HepG2 (cell line): ENCODE measurements around the gene IGSF5. TPM values are rescaled to one million over a fixed set of nuclear protein-coding genes. Genes with fewer than 3 reads are reported as not detected.

Experiments
- ATAC-seq: fragments of 200-7000 bp; cut with Tn5 transposase; 3 replicates; pipeline ENCODE4 v1.9.1; 2020; ENCODE audit warnings: mild to moderate bottlenecking, moderate library complexity
- BruUV-seq: library from RNA; stranded (reverse); fragments of 400-500 nt; replicated peaks from 2 replicates; lab custom pipeline; 2021; lab: Mats Ljungman, UMichigan
- CTCF ChIA-PET: fragments of 300-600 bp; formaldehyde crosslinking; extraction: SDS; loops from one replicate; lab custom pipeline; 2021; ENCODE audit warnings: low total read pairs, inconsistent platforms, low intra/inter-chr PET ratio; lab: Yijun Ruan, JAX
- POLR2A ChIA-PET: fragments of 350-600 bp; sonication (Branson Sonifier 250); formaldehyde crosslinking; loops from one replicate; lab custom pipeline; 2020; ENCODE audit warnings: antibody characterized with exemption, inconsistent platforms; lab: Yijun Ruan, JAX
- DNase-seq: peaks from one replicate; pipeline ENCODE4 v3.0.0-alpha.2; 2015; ENCODE audit warnings: low spot score
- FAIRE-seq: peaks from 3 replicates; lab custom pipeline; 2011; peaks lifted over from hg19 to GRCh38; lab: Jason Lieb, UNC
- H2AFZ ChIP-seq: one replicate; pipeline ENCODE4 v1.6.1; 2011; ENCODE audit warnings: low read length, inconsistent platforms
- H3K27ac ChIP-seq: fragments of 300-600 bp; 3 replicates; pipeline ENCODE4 v1.8.0; 2011; ENCODE audit warnings: mixed run types, mild to moderate bottlenecking, mixed read lengths, low read length, inconsistent platforms; ENCODE audit not compliant: insufficient read depth; ENCODE audit errors: extremely low read length
- H3K27me3 ChIP-seq, 2 experiments: fragments of 200-600 bp in 1 of 2; 2 replicates in 1 of 2; 3 replicates in 1 of 2; pipeline versions ENCODE4 v1.6.0 to v1.8.0; 2011; ENCODE audit warnings: low read length in 2 of 2, mild to moderate bottlenecking in 2 of 2, moderate library complexity in 2 of 2, inconsistent platforms in 1 of 2; ENCODE audit not compliant: insufficient read depth in 2 of 2, control insufficient read depth in 1 of 2
- H3K36me3 ChIP-seq, 2 experiments: fragments of 200-600 bp in 1 of 2; replicated peaks in 1 of 2; 2 replicates in 1 of 2; 3 replicates in 1 of 2; pipeline versions ENCODE4 v1.5.1 to v1.8.0; 2011; ENCODE audit warnings: low read length in 2 of 2, inconsistent platforms in 1 of 2; ENCODE audit not compliant: insufficient read depth in 2 of 2, control insufficient read depth in 1 of 2
- H3K4me1 ChIP-seq: 2 replicates; pipeline ENCODE4 v1.5.1; 2012; ENCODE audit warnings: low read length, inconsistent platforms; ENCODE audit not compliant: insufficient read depth
- H3K4me2 ChIP-seq: 2 replicates; pipeline ENCODE4 v1.6.0; 2011; ENCODE audit warnings: low read depth, low read length, inconsistent platforms
- H3K4me3 ChIP-seq, 3 experiments: fragments of 200-600 bp in 1 of 3; sonication (generic), shearing (Covaris generic) in 1 of 3; replicated peaks in 1 of 3; 2 replicates each; pipeline ENCODE4 v1.5.1; 2011 to 2016; ENCODE audit warnings: low read length in 3 of 3, inconsistent platforms in 2 of 3, low read depth in 2 of 3, mild to moderate bottlenecking in 2 of 3, control low read depth in 1 of 3, mixed read lengths in 1 of 3; ENCODE audit not compliant: insufficient read depth in 1 of 3
- H3K79me2 ChIP-seq: one replicate; pipeline ENCODE4 v1.6.1; 2011; ENCODE audit warnings: low read length, inconsistent platforms; ENCODE audit not compliant: insufficient read depth
- H3K9ac ChIP-seq: 2 replicates; pipeline ENCODE4 v1.6.0; 2011; ENCODE audit warnings: mild to moderate bottlenecking, low read depth, low read length, inconsistent platforms; ENCODE audit not compliant: insufficient read depth
- H3K9me3 ChIP-seq: 2 replicates; pipeline ENCODE4 v1.5.1; 2012; ENCODE audit warnings: mild to moderate bottlenecking, low read length
- H4K20me1 ChIP-seq: 2 replicates; pipeline ENCODE4 v1.6.0; 2011; ENCODE audit warnings: inconsistent platforms, mild to moderate bottlenecking, low read length, moderate library complexity; ENCODE audit not compliant: insufficient read depth
- GTF3A ChIP-seq: sonication (generic); formaldehyde crosslinking; conservative IDR thresholded peaks from 2 replicates; pipeline ENCODE4 v1.4.0; 2020; ENCODE audit warnings: mild to moderate bottlenecking, missing genetic modification reagents
- KDM3A ChIP-seq: IDR thresholded peaks from 2 replicates; pipeline ENCODE4 v1.6.1; 2018; ENCODE audit warnings: low read depth, missing compliant biosample characterization
- MED13 ChIP-seq: sonication (generic); formaldehyde crosslinking; IDR thresholded peaks from 2 replicates; pipeline ENCODE4 v1.5.0; 2020; ENCODE audit warnings: missing genetic modification reagents
- NKX3-1 ChIP-seq: sonication (generic); formaldehyde crosslinking; IDR thresholded peaks from 2 replicates; pipeline ENCODE4 v1.5.0; 2020; ENCODE audit warnings: missing genetic modification reagents
- RORA ChIP-seq: sonication (generic); formaldehyde crosslinking; IDR thresholded peaks from 2 replicates; pipeline ENCODE4 v1.5.0; 2020; ENCODE audit warnings: mild to moderate bottlenecking, missing genetic modification reagents, moderate library complexity
- XBP1 ChIP-seq: sonication (generic); formaldehyde crosslinking; IDR thresholded peaks from 2 replicates; pipeline ENCODE4 v1.5.0; 2020; ENCODE audit warnings: missing genetic modification reagents
- ZNF598 ChIP-seq: sonication (generic); formaldehyde crosslinking; IDR thresholded peaks from 2 replicates; pipeline ENCODE4 v1.5.1; 2020; ENCODE audit warnings: mild to moderate bottlenecking, missing genetic modification reagents, borderline replicate concordance
- ZNF792 ChIP-seq: IDR thresholded peaks from 2 replicates; pipeline ENCODE4 v1.6.1; 2016
- ZSCAN25 ChIP-seq: sonication (generic); formaldehyde crosslinking; IDR thresholded peaks from 2 replicates; pipeline ENCODE4 v1.8.0; 2022; ENCODE audit warnings: mild to moderate bottlenecking, missing genetic modification reagents
- WGBS: methylation state at CpG from one replicate; pipeline ENCODE4 v1.1.6; 2017; ENCODE audit warnings: low lambda C conversion rate; 5-methylcytosine and 5-hydroxymethylcytosine counted together
- in situ Hi-C: cut with HindIII; loops from 2 replicates; pipeline ENCODE4 v1.10.0; 2017; ENCODE audit warnings: low pct_unique_long_range_greater_than_20kb; ENCODE audit not compliant: extremely low pct_ligation_motif_present
- intact Hi-C: fragments of 100-400 bp; cut with micrococcal nuclease; formaldehyde crosslinking; loops from one replicate; pipeline ENCODE4 v1.10.0; 2022; ENCODE audit not compliant: unreplicated experiment
- polyA plus RNA-seq, 8 experiments: library from polyadenylated mRNA; depleted of rRNA in 3 of 8; stranded (reverse) in 7 of 8; unstranded in 1 of 8; fragments of >200 nt; fragmentation: Illumina TruSeq in 4 of 8; extraction: Trizol in 4 of 8; gene quantifications; 2 replicates each; pipeline versions ENCODE4 v1.2.1 to v1.2.3, GENCODE V29; 2011 to 2016; ENCODE audit warnings: low read depth in 4 of 8, missing spikeins in 1 of 8, mixed read lengths in 1 of 8; ENCODE audit not compliant: insufficient read depth in 1 of 8
- total RNA-seq, 5 experiments: library from RNA; depleted of rRNA; stranded (reverse); fragments of >200 nt; fragmentation: Illumina TruSeq; extraction: Trizol; gene quantifications; 2 replicates each; pipeline ENCODE4 v1.2.3, GENCODE V29; 2016; ENCODE audit warnings: low read depth in 1 of 5
- TF ChIP-seq, protein P1 (sequence below): IDR thresholded peaks from 2 replicates; pipeline ENCODE4 v1.6.1; 2016; ENCODE audit warnings: mild to moderate bottlenecking, missing biosample characterization, missing genetic modification reagents
- TF ChIP-seq, protein P2 (sequence below): sonication (generic); formaldehyde crosslinking; IDR thresholded peaks from 2 replicates; pipeline ENCODE4 v1.8.1; 2023; ENCODE audit warnings: missing genetic modification reagents, mild to moderate bottlenecking, borderline replicate concordance
- TF ChIP-seq, protein P3 (sequence below): IDR thresholded peaks from 2 replicates; pipeline ENCODE4 v1.6.1; 2016; ENCODE audit warnings: mild to moderate bottlenecking

Gene IGSF5
- total and polyA plus RNA-seq, 2 of the 13 experiments (the other 11 are each of a cell fraction or from before 2014, with no cell fraction given), result not detected

DNA sequence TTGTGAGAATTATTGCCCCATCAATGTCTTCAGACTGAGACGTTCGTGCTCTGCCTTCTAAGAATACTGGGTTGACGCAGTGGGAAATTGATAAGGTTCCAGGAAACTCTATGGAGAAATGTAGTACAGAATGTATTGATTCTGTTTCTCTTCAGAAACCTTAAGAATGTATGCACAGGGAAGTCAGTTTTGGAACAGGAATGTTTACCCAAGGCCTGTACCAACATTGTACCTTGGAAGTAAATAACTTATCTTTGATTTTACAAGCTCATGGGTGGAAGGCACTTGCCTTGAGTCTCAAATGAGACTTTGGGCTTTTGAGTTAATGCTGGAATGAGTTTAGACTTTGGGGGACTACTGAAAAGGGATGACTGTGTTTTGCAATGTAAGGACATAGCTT is 62.8 kb downstream of the IGSF5 start (continued):
- no peak for TF ChIP-seq ZNF792 (CRISPR knock-in tag)
- no peak for TF ChIP-seq MED13 (CRISPR knock-in tag)
- no peak for TF ChIP-seq GTF3A (CRISPR knock-in tag)
- TF ChIP-seq, all 625 proteins: peak for 0

DNA sequence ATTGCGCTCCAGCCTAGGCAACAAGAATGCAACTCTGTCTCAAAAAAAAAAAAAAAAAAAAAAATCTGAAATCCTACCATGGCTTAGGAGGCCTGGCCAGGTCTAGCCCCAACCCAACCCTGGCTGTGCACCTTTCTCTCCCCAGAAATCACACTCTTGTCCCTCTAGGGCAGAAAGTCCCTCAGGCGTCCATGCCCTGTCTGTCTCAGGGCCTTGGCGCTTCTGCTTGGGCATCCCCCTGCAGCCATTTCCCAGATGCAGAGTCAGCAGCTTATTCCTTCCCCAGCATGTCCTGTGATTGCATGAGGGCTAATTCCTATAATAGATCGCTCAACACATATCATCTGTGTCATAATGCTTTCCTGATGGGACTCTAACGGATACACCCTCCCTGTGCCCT is 65.0 kb downstream of the IGSF5 start:
- ChIA-PET CTCF (no interaction called here), POLR2A (no interaction called here)
- Histone ChIP-seq H3K9ac (no peak overlapping the region), H4K20me1 (no peaks in the 10 kb centered on the region), H3K79me2 (no peaks in the 10 kb centered on the region), H3K36me3 (no peaks in the 10 kb centered on the region), H3K27ac (no peak overlapping the region), H3K4me3 (no peak overlapping the region), H3K4me1 (no peaks in the 10 kb centered on the region), H3K4me2 (no peak overlapping the region), H2AFZ (no peak overlapping the region), H3K27me3 (no peaks in the 10 kb centered on the region), H3K9me3 (peaks cover 91% of the 10 kb centered on the region)
- 92% methylated on average over 4 of the region's 5 CpGs for WGBS
- BruUV-seq, result no TSS peak
- DNase-seq (no peak), FAIRE-seq (no peak), ATAC-seq (no peak)
- intact Hi-C loops (no loop called here), in situ Hi-C loops (no loop called here)
- TF ChIP-seq XBP1 (CRISPR knock-in tag) (no peak), NKX3-1 (CRISPR knock-in tag) (no peak), RORA (CRISPR knock-in tag) (no peak), ZNF598 (CRISPR knock-in tag) (no peak), KDM3A (CRISPR knock-in tag) (no peak), ZSCAN25 (CRISPR knock-in tag) (no peak)
- TF ChIP-seq, protein P1, sequence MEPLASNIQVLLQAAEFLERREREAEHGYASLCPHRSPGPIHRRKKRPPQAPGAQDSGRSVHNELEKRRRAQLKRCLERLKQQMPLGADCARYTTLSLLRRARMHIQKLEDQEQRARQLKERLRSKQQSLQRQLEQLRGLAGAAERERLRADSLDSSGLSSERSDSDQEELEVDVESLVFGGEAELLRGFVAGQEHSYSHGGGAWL (CRISPR knock-in tag), result no peak
- TF ChIP-seq, protein P2, sequence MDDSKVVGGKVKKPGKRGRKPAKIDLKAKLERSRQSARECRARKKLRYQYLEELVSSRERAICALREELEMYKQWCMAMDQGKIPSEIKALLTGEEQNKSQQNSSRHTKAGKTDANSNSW, result no peak
- TF ChIP-seq, protein P3, sequence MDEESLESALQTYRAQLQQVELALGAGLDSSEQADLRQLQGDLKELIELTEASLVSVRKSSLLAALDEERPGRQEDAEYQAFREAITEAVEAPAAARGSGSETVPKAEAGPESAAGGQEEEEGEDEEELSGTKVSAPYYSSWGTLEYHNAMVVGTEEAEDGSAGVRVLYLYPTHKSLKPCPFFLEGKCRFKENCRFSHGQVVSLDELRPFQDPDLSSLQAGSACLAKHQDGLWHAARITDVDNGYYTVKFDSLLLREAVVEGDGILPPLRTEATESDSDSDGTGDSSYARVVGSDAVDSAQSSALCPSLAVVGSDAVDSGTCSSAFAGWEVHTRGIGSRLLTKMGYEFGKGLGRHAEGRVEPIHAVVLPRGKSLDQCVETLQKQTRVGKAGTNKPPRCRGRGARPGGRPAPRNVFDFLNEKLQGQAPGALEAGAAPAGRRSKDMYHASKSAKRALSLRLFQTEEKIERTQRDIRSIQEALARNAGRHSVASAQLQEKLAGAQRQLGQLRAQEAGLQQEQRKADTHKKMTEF, result no peak
